Mammary epithelial cell (primary cell): ENCODE results near the gene ALKBH2.

Experiments
- CTCF ChIP-seq, 2 donors: IDR thresholded peaks in 1 of 2; conservative IDR thresholded peaks in 1 of 2; 2 replicates each; pipeline ENCODE4 v1.5.1; 2011 to 2012; ENCODE audit warnings: inconsistent platforms in 2 of 2, low read length in 2 of 2, mild to moderate bottlenecking in 2 of 2, control low read depth in 1 of 2, low read depth in 1 of 2; ENCODE audit not compliant: insufficient read depth in 1 of 2; ENCODE audit errors: extremely low read depth in 1 of 2
- EZH2 ChIP-seq: IDR thresholded peaks from 2 replicates; pipeline ENCODE4 v1.6.1; 2012; ENCODE audit warnings: low read length, inconsistent platforms, borderline replicate concordance

DNA sequence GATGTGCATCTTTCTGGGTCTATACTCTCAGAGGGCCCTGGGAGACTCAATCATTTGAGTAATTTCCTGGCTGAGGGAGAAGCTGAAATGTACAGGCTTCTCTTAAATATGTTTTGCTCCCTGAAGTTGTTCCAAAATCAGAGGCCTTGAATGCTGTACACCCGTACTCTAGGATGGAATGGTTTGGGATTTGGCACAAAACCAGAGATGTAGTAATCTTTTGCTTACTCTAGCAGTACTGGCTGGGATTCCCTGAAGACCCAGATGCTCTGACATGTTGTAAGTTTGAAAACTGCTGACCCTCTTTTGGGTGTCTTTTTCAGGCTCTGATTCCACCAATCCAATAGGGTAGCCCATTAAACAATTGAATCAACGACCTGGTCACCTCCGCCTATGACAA, 33.5 kb upstream of the ALKBH2 start:
- TF ChIP-seq CTCF (conservative IDR thresholded peaks at IDR 0.05 in 1 of 2, IDR thresholded peaks at IDR 0.05 in 1 of 2; ENCODE audit: extremely low read depth in 1 of 2, insufficient read depth in 1 of 2, low read depth in 1 of 2, low read length in 2 of 2): no peak
- no peak for TF ChIP-seq EZH2
